GM20000 (cell line): ENCODE results near the gene NCKAP5.

Source experiments
- DNase-seq: peaks from one replicate; pipeline ENCODE4 v3.0.0; 2012; ENCODE audit warnings: low spot score
- CTCF ChIP-seq: IDR thresholded peaks from 2 replicates; pipeline ENCODE4 v1.5.1; 2012; ENCODE audit warnings: mild to moderate bottlenecking, control low read depth; ENCODE audit errors: extremely low read depth, missing control alignments

Gene NCKAP5

DNA sequence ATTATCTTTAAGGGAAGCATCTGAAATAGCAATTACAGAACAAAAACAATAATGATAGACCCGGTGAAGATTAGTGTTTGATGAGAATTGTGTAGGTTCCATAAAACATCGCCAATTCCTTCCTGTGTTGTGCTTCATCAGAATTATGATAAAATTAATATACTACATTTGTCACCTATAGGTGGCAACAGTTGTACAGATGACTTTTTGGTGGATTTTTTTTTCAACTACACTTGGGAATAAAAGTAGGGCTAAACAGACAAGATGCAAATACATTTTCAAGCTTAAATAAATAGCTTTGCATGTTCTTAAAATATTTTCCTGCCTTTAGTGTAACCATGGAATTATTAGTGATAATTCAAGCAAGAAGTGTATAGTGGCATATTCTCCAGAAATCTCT is 891.3 kb downstream of the NCKAP5 start:
- no peak for TF ChIP-seq CTCF
- DNase-seq, result no peak

GRCh38 chr2:132671151-132671835 is 897.0 kb downstream of the NCKAP5 start:
- TF ChIP-seq CTCF, result no peak
- DNase-seq, result no peak

GRCh38 chr2:132670496-132671150 is 897.6 kb downstream of the NCKAP5 start:
- DNase-seq, result no peak
- TF ChIP-seq CTCF, result no peak

- DNase-seq, result no peak
- TF ChIP-seq CTCF, result no peak
Observed at GRCh38 chr2:132669908-132670495, 898.3 kb downstream of the NCKAP5 start, which contains the start of gene LYPD1. LYPD1 (minus strand) TSS chr2:132670205; CDS start chr2:132669932, 273 bp downstream.

DNA sequence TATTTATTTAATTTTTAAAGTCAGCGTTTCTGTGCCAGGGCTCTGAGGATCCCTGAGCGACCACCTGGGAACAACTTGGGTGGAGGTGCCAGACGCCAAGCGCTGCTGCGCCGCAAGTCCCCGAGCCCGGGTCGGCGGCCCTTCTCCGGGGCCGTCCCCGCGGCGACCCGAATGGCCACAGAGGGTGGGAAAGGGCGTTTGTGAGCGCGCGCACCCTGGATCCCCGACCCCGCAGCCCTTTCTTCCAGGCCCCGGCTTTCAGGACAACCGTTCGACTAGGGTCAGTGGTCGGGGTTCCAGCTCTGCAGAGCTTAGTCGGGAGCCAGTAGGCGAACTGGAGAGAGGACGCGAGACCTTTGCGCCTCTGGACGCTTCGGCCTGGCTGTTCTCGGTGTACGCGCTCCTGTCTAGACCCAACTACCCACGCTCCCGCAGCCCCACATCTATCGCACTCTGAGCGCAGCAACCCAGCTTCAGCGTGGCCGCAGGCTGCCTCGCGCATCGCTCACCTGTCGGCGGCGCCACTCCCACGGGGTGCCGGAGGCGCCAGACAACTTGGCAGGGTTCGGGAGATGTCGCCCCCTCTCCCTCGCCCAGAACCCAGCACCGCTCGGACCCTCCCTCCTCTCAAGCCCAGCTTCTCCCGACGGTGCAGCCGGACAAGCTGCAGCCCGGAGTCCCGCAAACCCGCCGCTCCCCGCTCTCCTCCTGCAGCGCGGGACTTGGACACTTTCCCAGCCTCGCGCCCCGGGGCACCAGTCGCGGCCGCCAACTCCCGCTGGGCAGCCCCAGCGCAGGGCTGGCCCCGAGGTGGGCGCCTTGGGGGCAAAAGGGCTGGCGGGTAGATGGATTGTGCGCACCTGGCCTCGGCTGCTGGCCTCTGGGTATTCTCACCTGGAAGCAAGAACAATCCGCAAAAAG is 899.0 kb downstream of the NCKAP5 start:
- no peak for DNase-seq

DNA sequence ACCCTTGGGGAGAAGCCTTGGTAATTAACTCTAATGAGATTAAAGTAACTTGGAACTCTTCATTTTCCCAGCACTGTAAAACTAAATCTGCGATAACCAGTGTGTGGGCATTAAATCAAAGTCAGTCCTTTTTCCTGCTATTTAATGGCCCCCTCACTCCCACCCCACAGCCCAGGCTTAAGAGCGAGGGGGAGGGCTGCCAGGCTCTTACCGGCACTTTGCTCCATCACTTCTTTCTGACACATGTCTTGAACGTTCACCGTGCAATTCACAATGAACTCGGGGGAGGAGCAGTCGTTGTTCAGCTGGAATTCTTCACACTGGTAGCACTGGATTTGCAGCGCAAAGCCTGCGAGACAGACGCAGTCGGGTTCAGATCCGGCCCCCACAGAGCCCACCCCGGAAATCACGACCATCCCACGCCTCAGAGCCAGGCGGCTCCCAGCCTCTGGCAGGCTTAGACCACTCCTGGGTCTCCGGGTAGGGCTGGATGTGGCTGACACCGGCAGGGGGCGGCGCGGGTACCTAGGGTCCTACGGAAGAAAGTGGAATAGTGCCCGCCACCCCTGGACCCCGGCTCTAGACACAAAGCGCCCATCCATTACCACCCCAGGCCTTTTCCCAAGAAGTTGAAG is 900.0 kb downstream of the NCKAP5 start:
- no peak for DNase-seq
- no peak for TF ChIP-seq CTCF

More for the DNA sequence above, 899.0 kb downstream of the NCKAP5 start:
- no peak for TF ChIP-seq CTCF
